Fibroblast of skin of back (primary cell): Measurements from ENCODE around the gene PCDHGB4. TPM values are rescaled to one million over a fixed set of nuclear protein-coding genes. Genes with fewer than 3 reads are reported as not detected.
A peak's percentile ranks its signal among the peaks of the same experiment; 100 is the strongest.
"Not testable (repeated sequence)": the region's sequence is repeated elsewhere in the genome, so short reads cannot be mapped to it uniquely, and the experiment has no call there.

Source experiments
- DNase-seq: peaks from one replicate; pipeline ENCODE4 v3.0.0-alpha.2; 2013
- polyA plus RNA-seq, 2 experiments: library from polyadenylated mRNA; unstranded; fragments of 120-200 nt; gene quantifications; one replicate each; pipeline ENCODE4 v1.2.1, GENCODE V29; 2013; ENCODE audit not compliant: insufficient read length in 2 of 2

Gene PCDHGB4
- 10.2 TPM for polyA plus RNA-seq (2013, experiment 1 of 2; ENCODE audit: insufficient read length)
- polyA plus RNA-seq (2013, experiment 2 of 2; ENCODE audit: insufficient read length) = 9.3 TPM

DNA sequence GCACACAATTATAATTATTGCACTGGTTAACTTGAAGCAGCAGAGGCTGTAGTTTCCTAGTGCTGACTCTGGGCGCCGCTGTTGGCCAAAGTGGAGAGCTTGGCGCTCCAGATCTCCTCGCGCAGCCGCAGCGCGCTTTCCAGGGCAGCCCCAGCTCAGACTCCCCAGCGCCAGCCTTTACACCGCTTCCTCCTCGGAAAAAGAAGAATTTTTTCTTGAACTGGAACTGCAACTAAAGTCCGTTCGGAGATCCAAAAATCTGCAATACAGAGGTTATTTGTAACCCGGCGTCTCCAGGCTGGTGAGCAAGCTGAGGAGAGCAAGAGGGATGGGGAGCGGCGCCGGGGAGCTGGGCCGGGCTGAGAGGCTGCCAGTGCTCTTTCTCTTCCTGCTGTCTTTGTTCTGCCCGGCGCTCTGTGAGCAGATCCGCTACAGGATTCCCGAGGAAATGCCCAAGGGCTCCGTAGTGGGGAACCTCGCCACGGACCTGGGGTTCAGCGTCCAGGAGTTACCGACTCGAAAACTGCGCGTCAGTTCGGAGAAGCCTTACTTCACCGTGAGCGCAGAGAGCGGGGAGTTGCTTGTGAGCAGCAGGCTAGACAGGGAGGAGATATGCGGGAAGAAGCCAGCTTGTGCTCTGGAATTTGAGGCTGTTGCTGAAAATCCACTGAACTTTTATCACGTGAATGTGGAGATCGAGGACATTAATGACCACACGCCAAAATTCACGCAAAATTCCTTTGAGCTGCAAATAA lies at the start of gene PCDHGB4:
Gene PCDHGB4 (plus strand): TSS at position 142 of the 755 bp plus-strand sequence. CDS start 187 bp downstream, at position 329.
- DNase-seq = peak; percentile 65

DNA sequence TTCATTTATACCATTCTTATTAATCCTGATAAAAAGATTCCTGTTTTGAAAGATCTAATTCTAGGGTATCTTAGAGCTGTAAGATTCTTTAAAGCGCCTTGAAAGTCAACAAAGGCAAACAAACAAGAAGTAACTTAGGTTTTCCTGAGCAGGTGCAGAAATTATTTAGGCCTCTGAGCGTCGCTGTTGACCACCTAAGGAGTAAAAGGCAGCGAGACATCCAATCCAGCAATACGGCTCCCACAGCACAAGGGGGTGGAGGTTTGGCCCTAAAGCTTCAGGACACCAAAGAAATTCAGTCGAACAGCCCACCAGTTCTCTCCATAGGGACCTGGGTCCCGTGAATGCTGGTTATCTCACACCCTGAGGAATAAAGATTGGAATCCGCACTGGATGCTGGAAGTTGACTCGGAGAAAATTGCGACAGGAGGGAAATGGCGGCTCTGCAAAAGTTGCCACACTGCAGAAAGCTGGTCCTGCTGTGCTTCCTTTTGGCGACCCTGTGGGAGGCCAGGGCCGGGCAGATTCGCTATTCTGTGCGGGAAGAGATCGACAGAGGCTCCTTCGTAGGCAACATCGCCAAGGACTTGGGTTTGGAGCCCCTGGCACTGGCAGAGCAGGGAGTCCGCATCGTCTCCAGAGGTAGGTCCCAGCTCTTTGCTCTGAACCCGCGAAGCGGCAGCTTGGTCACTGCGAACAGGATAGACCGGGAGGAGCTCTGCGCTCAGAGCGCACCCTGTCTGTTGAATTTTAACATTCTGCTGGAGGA lies 48.8 kb upstream of the PCDHGB4 start, which contains the start of gene PCDHGA2:
Gene PCDHGA2 (plus strand): TSS at position 223 of the 769 bp plus-strand sequence.
- peak; percentile 62 for DNase-seq

DNA sequence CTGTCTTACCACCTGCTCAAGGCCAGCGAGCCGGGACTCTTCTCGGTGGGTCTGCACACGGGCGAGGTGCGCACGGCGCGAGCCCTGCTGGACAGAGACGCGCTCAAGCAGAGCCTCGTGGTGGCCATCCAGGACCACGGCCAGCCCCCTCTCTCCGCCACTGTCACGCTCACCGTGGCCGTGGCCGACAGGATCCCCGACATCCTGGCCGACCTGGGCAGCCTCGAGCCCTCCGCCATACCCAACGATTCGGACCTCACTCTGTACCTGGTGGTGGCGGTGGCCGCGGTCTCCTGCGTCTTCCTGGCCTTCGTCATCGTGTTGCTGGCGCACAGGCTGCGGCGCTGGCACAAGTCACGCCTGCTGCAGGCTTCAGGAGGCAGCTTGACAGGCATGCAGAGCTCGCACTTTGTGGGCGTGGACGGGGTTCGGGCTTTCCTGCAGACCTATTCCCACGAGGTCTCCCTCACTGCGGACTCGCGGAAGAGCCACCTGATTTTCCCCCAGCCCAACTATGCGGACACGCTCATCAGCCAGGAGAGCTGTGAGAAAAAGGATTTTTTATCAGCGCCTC lies 46.6 kb upstream of the PCDHGB4 start:
- not testable (repeated sequence) for DNase-seq

DNA sequence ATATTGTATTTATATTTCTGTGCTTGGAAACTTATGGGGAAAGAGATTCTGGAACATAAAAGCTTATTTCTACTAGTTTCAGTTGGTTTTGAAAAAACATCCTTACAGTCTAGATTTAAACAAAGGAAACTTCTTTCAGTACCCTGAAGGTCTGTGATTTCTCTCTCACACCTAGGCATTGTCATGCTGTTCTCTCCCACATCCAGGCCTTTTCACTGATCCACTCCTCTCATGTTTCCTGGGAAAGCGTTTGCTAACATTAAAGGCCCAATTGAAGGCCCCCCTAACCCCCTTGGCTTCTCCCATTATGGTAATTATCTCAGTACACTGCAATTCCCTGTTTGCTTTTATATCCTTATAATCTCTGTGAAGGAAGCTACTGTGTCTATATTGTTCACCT lies 44.7 kb upstream of the PCDHGB4 start:
- no peak for DNase-seq

- peak; percentile 54 for DNase-seq
Observed at GRCh38 chr5:141343242-141343952, 44.1 kb upstream of the PCDHGB4 start, which contains the start of gene PCDHGA3. TSS of gene PCDHGA3 (plus strand) at chr5:141343829. CDS start at chr5:141344034, 205 bp downstream.

GRCh38 chr5:141343953-141344463 lies 43.5 kb upstream of the PCDHGB4 start:
- no peak for DNase-seq

- DNase-seq = no peak
Observed at GRCh38 chr5:141345327-141345726, 42.2 kb upstream of the PCDHGB4 start.

DNA sequence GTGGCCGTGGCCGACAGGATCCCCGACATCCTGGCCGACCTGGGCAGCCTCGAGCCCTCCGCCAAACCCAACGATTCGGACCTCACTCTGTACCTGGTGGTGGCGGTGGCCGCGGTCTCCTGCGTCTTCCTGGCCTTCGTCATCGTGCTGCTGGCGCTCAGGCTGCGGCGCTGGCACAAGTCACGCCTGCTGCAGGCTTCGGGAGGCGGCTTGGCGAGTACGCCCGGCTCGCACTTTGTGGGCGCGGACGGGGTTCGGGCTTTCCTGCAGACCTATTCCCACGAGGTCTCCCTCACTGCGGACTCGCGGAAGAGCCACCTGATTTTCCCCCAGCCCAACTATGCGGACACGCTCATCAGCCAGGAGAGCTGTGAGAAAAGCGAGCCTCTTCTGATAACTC lies 41.5 kb upstream of the PCDHGB4 start:
- not testable (repeated sequence) for DNase-seq

- DNase-seq = peak; percentile 69
Observed at GRCh38 chr5:141349917-141350619, 37.4 kb upstream of the PCDHGB4 start, which contains the start of gene PCDHGB1. TSS of gene PCDHGB1 (plus strand) at chr5:141350099. CDS start at chr5:141350261, 162 bp downstream.

DNA sequence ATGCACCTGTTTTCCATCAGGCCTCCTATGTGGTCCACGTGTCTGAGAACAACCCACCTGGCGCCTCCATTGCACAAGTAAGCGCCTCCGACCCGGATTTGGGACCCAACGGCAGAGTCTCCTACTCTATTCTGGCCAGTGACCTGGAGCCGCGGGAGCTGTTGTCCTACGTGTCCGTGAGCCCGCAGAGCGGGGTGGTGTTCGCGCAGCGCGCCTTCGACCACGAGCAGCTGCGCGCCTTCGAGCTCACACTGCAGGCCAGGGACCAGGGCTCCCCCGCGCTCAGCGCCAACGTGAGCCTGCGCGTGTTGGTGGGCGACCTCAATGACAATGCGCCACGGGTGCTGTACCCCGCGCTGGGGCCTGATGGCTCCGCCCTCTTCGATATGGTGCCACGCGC lies 35.9 kb upstream of the PCDHGB4 start:
- no peak for DNase-seq

DNA sequence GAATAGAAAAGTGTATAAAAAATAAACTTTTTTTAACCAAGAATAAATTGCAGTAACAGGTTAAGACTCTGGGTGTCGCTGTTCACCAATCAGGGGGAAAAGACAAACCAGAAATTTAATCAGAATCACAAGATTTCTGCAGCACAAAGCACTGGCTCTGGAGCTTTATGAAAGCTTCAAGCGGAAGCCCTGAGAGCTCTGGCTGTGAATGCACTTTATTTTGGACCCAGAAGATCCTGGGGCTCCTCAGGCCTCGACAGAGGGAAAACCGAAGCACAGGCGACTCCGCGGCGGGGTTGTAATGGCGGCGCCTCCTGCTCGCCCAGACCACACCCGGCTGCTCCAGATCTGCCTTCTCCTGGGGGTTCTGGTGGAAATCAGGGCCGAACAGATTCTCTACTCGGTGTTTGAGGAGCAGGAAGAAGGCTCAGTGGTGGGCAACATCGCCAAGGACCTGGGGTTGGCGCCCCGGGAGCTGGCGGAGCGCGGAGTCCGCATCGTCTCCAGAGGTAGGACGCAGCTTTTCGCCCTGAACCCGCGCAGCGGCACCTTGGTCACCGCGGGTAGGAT lies 32.5 kb upstream of the PCDHGB4 start, which contains the start of gene PCDHGA4:
Gene PCDHGA4 (plus strand): TSS at position 122 of the 570 bp plus-strand sequence. CDS start 87 bp downstream, at position 209.
- DNase-seq = peak; percentile 26

- no peak for DNase-seq
Observed at GRCh38 chr5:141355641-141356040, 31.9 kb upstream of the PCDHGB4 start.

GRCh38 chr5:141356133-141356532 lies 31.4 kb upstream of the PCDHGB4 start:
- DNase-seq = no peak

- DNase-seq = no peak
Observed at GRCh38 chr5:141356950-141357349, 30.5 kb upstream of the PCDHGB4 start.

DNA sequence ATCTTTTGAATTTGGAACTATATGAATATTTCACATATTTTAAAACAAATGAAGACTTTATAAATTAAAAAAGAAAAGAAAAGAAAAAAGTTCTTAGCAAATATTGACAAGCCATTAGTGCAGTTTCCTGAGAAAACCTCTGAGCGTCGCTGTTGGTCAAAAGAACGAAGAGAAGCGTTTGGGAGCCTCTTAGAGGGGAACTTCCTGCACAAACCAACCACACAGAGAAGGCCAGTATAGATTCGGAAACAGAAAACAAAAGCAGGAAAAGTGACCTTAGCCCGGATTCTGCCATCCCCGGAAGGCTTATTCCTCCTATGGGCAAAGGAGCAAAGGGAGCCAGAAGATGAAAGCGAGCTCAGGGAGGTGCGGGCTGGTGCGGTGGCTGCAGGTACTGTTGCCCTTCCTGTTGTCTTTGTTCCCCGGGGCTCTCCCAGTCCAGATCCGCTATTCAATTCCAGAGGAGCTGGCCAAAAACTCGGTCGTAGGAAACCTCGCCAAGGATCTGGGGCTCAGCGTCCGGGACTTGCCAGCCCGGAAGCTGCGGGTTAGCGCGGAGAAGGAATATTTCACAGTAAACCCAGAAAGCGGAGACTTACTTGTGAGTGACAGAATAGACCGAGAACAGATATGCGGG lies 27.6 kb upstream of the PCDHGB4 start, which contains the start of gene PCDHGB2:
Gene PCDHGB2 (plus strand): TSS at position 205 of the 637 bp plus-strand sequence. CDS start 142 bp downstream, at position 347.
- DNase-seq = peak; percentile 50

- DNase-seq = no peak
Observed at GRCh38 chr5:141360685-141361084, 26.8 kb upstream of the PCDHGB4 start.

- DNase-seq = no peak
Observed at GRCh38 chr5:141362719-141363118, 24.8 kb upstream of the PCDHGB4 start.

GRCh38 chr5:141363952-141364660 lies 23.4 kb upstream of the PCDHGB4 start, which contains the start of gene PCDHGA5:
TSS of gene PCDHGA5 (plus strand) at chr5:141364162. CDS start at chr5:141364331, 169 bp downstream.
- peak; percentile 42 for DNase-seq
